AG04450 (cell line): Measurements from ENCODE around the gene MATN4. TPM values are rescaled to one million over a fixed set of nuclear protein-coding genes. Genes with fewer than 3 reads are reported as not detected.

ENCODE experiments used
- CTCF ChIA-PET: fragments of 300-600, 350-600 bp; formaldehyde crosslinking; extraction: SDS; loops from one replicate; lab custom pipeline; 2022; ENCODE audit warnings: antibody characterized with exemption, inconsistent platforms; lab: Charles Lee
- POLR2A ChIA-PET: fragments of 350-600 bp; formaldehyde crosslinking; extraction: SDS; loops from one replicate; lab custom pipeline; 2021; ENCODE audit warnings: antibody characterized with exemption, inconsistent platforms; lab: Yijun Ruan, JAX
- DNase-seq: peaks from one replicate; pipeline ENCODE4 v3.0.0-alpha.2; 2011; ENCODE audit warnings: low read depth, low spot score
- H3K27ac ChIP-seq: one replicate; pipeline ENCODE4 v1.5.1; 2012; ENCODE audit warnings: low read depth, low read length, control low read depth
- H3K27me3 ChIP-seq: one replicate; pipeline ENCODE4 v1.6.0; 2012; ENCODE audit warnings: low read length; ENCODE audit not compliant: control insufficient read depth, insufficient read depth
- H3K4me3 ChIP-seq: 2 replicates; pipeline ENCODE4 v1.5.1; 2011; ENCODE audit warnings: mild to moderate bottlenecking, low read depth, low read length, control low read depth
- H3K9me3 ChIP-seq: 2 replicates; pipeline ENCODE4 v1.5.1; 2012; ENCODE audit warnings: low read length; ENCODE audit not compliant: control insufficient read depth, insufficient read depth
- polyA plus RNA-seq: library from polyadenylated mRNA; depleted of rRNA; stranded (reverse); fragments of >200 nt; gene quantifications from 2 replicates; pipeline ENCODE4 v1.2.3, GENCODE V29; 2011
- TF ChIP-seq, protein P1 (sequence below): IDR thresholded peaks from 2 replicates; pipeline ENCODE4 v1.5.1; 2011; ENCODE audit warnings: low read depth, low read length, control low read depth, inconsistent platforms

Gene MATN4
- polyA plus RNA-seq, 1 experiment, result not detected

DNA sequence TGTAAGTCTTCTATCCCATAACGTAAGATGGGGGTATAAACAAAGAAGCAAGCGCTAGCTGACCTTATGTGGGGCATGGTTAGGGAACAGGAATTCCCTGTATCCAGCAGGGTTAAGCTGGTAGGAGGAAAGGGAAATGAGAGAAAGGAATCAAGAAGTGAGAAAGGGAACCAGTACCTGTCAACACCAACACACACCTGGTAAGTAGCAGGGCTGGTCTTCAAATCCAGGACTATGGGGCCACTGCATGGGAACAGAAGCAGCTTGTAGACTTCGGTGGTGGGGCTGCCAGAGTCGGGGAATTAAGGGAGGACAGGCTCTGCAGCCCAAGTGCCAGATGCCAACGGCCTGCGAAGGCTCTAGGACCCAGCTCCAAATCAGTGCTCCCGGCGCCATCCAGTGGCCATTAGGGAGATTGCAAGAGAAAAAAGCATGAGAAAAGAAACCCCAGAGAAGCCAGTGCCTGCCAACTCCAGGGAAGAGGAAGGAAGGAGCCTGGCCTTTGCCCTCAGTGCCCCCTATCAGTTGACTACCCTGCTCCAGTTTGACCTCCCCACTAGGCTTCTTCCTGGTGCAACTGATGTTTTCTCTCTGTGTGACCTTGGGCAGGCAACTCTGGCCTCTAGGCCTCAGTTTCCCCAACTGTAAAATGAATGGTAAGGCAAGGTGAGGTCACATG lies 17.3 kb downstream of the MATN4 start:
- peak; percentile 38 for DNase-seq
- POLR2A ChIA-PET, result interaction anchor here (0.9 kb wide), 1 partner anchor 280 kb away, joined by 3 read pairs; no protein-coding TSS in a partner anchor

DNA sequence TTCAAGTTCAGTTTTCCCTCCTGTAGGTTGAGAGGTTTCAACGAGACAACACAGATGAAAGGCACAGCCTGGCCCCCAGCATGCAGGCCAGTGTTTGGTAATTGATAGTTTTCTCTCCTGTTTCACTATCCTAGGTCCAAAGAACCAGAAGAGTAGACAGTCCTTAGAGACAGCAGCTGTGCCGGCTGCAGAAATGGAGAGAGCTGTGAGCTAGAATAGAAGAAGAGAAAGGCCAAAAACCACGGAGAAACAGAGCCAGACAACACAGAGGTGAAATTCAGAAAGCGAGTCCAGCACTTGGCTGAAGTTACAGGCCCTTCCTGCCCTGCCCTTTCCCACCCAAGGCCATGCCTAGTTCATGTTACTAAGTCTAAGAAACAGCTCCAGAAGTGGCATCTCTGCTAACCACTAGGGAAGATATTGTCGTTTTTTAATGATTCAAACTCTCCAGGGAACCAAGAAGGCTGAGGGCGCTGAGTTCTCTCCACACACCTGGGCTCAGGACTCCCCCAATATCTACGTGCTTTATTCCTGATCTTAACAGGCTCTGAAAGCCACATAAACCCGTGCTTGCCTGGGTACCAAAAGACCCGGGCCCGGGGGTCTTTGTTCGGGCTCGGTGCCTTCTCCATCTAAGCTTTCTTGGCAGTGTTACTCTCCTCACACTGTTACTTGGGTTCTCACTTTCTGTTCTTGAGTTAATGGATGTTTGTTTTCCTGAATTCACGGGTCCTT lies 18.0 kb downstream of the MATN4 start:
- H3K27ac ChIP-seq, result no peak overlapping the region
- TF ChIP-seq, protein P1, sequence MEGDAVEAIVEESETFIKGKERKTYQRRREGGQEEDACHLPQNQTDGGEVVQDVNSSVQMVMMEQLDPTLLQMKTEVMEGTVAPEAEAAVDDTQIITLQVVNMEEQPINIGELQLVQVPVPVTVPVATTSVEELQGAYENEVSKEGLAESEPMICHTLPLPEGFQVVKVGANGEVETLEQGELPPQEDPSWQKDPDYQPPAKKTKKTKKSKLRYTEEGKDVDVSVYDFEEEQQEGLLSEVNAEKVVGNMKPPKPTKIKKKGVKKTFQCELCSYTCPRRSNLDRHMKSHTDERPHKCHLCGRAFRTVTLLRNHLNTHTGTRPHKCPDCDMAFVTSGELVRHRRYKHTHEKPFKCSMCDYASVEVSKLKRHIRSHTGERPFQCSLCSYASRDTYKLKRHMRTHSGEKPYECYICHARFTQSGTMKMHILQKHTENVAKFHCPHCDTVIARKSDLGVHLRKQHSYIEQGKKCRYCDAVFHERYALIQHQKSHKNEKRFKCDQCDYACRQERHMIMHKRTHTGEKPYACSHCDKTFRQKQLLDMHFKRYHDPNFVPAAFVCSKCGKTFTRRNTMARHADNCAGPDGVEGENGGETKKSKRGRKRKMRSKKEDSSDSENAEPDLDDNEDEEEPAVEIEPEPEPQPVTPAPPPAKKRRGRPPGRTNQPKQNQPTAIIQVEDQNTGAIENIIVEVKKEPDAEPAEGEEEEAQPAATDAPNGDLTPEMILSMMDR, result no peak
- ChIA-PET CTCF (interaction anchor here (0.6 to 6.9 kb wide), 48 partner anchors 8 to 543 kb away, joined by 3 to 171 read pairs (median 5); partner anchors contain the start of gene RBPJL), POLR2A (interaction anchor here (0.6 to 0.9 kb wide), 2 partner anchors 53 to 279 kb away, joined by 3 to 9 read pairs; no protein-coding TSS in a partner anchor)
- H3K9me3 ChIP-seq, result peaks cover 4% of the 10 kb centered on the region
- no peak for DNase-seq
- no peak overlapping the region for H3K4me3 ChIP-seq
- peaks cover 28% of the 10 kb centered on the region for H3K27me3 ChIP-seq

More for the DNA sequence above, 17.3 kb downstream of the MATN4 start:
- Histone ChIP-seq H3K27me3 (peaks cover 28% of the 10 kb centered on the region), H3K27ac (no peak overlapping the region), H3K9me3 (peaks cover 4% of the 10 kb centered on the region), H3K4me3 (no peak overlapping the region)
- CTCF ChIA-PET, result interaction anchor here (0.6 to 6.9 kb wide), 58 partner anchors 9 to 544 kb away, joined by 3 to 171 read pairs (median 4); partner anchors contain the start of genes RBPJL and TOMM34
- TF ChIP-seq, protein P1, result peak; percentile 94

DNA sequence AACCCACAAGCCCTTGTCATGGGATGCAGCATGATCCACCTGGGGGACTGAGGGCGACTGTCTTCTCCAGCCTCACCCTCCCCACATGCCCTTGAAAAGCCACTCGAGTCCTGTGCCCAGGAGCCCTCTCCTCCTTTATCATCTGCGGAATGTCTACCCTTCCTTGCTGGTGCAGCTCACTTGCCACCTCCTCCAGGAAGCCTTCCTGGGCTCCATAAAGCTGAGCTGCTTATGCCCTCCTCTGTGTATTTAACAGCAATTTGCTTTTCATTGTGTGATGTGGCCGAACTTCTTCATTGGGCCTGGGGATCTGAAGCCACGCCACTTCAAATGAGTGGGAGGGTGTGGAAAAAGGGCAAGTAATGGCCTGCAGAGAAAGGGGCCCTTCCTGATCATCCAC lies 19.2 kb downstream of the MATN4 start:
- ChIA-PET CTCF (interaction anchor here (0.9 to 6.9 kb wide), 4 partner anchors 150 to 277 kb away, joined by 3 to 92 read pairs (median 4); no protein-coding TSS in a partner anchor), POLR2A (no interaction called here)
- Histone ChIP-seq H3K9me3 (no peaks in the 10 kb centered on the region; the same call in 1 of the 2 replicates), H3K27me3 (peaks cover 24% of the 10 kb centered on the region), H3K27ac (no peak overlapping the region), H3K4me3 (no peak overlapping the region)
- no peak for DNase-seq
- TF ChIP-seq, protein P1, result no peak

DNA sequence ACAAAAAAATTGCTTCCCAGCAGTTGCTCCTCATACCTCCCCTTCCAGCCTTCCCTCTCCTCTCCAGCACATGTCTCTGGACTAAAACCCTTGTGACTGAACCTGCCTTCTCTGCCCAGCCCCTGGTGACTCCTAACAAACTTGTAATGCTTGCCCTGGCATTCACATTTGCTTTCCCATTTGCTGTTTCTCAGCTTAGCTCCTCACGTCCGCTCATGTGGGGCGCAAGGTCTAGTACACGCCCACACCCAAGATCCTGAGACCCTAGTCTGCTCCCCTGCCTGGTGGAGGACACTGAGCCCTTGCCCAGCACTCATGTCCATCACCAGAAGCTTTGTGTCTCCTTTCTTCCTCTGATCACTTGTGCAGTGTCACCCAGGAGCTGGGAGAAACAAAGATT lies 19.7 kb downstream of the MATN4 start:
- no peak for DNase-seq
- CTCF ChIA-PET, result interaction anchor here (0.9 to 2.3 kb wide), 3 partner anchors 150 to 246 kb away, joined by 3 to 6 read pairs (median 3); no protein-coding TSS in a partner anchor
- TF ChIP-seq, protein P1, result no peak

More for the DNA sequence above, 19.7 kb downstream of the MATN4 start:
- POLR2A ChIA-PET, result no interaction called here
- no peak overlapping the region for H3K27ac ChIP-seq
- no peak overlapping the region for H3K4me3 ChIP-seq
- H3K27me3 ChIP-seq, result peaks cover 23% of the 10 kb centered on the region
- no peaks in the 10 kb centered on the region; the same call in 1 of the 2 replicates for H3K9me3 ChIP-seq
